ENCODE measurements around the gene PICALM. TPM values are rescaled to one million over a fixed set of nuclear protein-coding genes. Genes with fewer than 3 reads are reported as not detected.
"Not testable (repeated sequence)": the region's sequence is repeated elsewhere in the genome, so short reads cannot be mapped to it uniquely, and the experiment has no call there.

PICALM gene
- total and polyA plus RNA-seq, 5 experiments from 2014 or later = 10.4 to 112 (median 12.0) TPM

DNA sequence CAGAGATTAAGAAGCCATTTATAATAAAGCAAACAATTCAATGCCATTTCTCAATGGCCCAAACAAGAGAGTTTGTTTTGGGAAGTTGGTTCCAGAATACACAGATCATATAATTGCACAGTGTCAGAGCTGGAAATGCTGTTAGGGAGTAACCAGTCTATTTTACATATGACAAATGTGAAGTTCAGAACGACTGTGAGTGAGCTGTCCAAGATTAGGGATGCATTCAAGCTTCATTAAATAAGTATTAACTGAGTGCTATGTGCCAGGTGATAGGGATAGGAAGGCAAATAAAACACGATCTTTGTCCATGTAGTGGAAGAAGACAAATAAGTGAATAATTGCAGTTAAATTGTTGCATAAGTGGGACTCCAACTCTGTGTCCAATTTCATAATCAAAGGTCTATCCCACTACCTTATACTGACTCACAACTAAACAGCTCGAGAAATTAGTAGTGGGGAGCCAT lies 33.1 kb upstream of the PICALM start:
- ATAC-seq = no peak
- no peaks in the 10 kb centered on the region for H3K36me3 Mint-ChIP-seq
- no peaks in the 10 kb centered on the region for H3K9me3 Mint-ChIP-seq
- DNase-seq = no peak
- POLR2A ChIA-PET = no interaction called here
- H3K4me1 Mint-ChIP-seq = no peaks in the 10 kb centered on the region
- H3K27ac Mint-ChIP-seq = no peak overlapping the region
- H3K27me3 Mint-ChIP-seq = peaks cover 0 to 3% (median 0%) of the 10 kb centered on the region in 5 donors
- no peak overlapping the region for H3K4me3 Mint-ChIP-seq

DNA sequence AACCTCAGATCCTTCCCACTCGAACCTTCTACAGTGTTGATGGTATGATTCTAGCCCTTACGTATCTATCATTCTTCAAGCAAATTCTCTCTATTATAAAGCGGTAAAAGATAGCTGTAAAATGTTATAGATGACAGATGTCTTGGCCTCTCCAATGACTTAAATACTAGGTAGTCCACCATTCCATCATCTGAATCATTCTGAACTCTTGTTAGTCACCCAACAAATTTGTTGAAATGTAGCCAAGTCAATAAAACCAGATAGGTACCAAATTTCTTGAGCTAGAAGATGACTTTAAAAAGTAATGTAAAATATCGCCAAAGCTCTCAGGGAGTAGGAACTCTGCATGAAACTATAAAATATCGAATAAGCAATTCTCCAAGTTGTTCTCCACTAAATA lies 32.6 kb upstream of the PICALM start:
- H3K27me3 Mint-ChIP-seq = peaks cover 0 to 3% (median 0%) of the 10 kb centered on the region in 5 donors
- POLR2A ChIA-PET = no interaction called here

DNA sequence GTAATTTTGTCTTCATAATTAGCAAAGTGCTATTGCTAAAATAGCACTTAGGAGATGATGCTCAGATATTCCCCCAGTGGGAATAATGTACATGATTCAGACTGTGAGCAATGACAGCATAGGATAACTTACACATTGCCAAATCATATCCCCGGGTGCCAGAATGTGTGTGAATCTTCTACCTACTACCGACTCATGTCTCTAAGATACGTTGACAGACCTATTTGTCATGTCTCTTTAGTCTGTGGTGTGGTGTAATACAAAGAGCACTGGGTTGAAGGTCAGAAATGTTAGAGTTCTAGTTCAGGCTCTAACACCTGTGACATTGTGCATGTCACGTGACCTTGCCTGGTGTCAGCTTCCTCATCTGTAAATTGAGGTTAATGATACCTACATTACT lies 31.0 kb upstream of the PICALM start:
- H3K9me3 Mint-ChIP-seq = no peaks in the 10 kb centered on the region
- ATAC-seq = no peak
- H3K27ac Mint-ChIP-seq = no peak overlapping the region
- no peak overlapping the region for H3K4me3 Mint-ChIP-seq
- peaks cover 0 to 3% (median 0%) of the 10 kb centered on the region in 5 donors for H3K27me3 Mint-ChIP-seq
- H3K36me3 Mint-ChIP-seq = no peaks in the 10 kb centered on the region
- POLR2A ChIA-PET = no interaction called here
- H3K4me1 Mint-ChIP-seq = no peaks in the 10 kb centered on the region
- no peak for DNase-seq

More for the DNA sequence above, 32.6 kb upstream of the PICALM start:
- DNase-seq (no peak), ATAC-seq (no peak)
- no peaks in the 10 kb centered on the region for H3K36me3 Mint-ChIP-seq
- H3K4me1 Mint-ChIP-seq = no peaks in the 10 kb centered on the region
- H3K4me3 Mint-ChIP-seq = no peak overlapping the region
- no peaks in the 10 kb centered on the region for H3K9me3 Mint-ChIP-seq
- no peak overlapping the region for H3K27ac Mint-ChIP-seq

DNA sequence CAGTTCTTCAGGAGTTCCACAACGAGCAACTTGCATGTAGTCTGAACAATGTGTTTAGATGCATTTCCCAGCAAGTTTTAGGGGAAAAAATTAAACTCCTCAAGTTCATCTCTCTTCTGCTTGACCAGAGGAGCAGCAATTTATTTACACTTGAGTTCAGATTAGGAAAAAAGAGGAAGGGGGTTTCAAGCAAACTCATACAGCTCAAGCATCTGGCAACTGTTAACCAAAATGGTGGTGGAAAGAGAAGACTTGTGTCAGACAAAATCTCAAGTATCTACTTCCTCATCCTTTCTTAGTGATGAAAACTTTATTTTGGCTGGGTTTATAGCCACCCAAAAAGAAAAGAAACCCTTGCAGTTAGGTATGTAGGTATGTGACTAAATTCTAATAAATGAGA lies 29.1 kb upstream of the PICALM start:
- no peaks in the 10 kb centered on the region for H3K4me1 Mint-ChIP-seq

DNA sequence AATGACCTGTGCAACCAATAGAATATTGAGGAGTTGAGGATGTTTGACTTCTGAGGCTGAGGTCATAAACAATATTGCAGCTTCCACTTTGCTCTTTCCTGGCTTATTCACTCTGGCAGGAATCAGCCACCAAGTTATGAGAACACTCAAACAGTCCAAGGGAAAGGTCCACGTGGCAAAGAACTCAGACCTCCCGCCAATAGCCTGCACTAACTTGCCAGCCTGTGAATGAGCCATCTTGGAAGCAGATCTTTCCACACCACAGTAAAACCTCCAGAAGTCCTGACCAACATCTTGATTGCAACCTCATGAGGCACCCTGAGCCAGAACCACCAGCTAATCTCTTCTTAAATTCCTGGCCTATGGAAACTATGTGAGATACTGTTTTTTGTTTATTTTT lies 22.7 kb upstream of the PICALM start:
- ATAC-seq = no peak
- Mint-ChIP-seq H3K27ac (no peak overlapping the region), H3K36me3 (no peaks in the 10 kb centered on the region), H3K9me3 (no peaks in the 10 kb centered on the region), H3K4me1 (no peaks in the 10 kb centered on the region), H3K4me3 (no peak overlapping the region), H3K27me3 (peaks cover 0 to 4% (median 2%) of the 10 kb centered on the region in 5 donors)
- DNase-seq = no peak
- POLR2A ChIA-PET = no interaction called here

More for the DNA sequence above, 29.1 kb upstream of the PICALM start:
- POLR2A ChIA-PET = no interaction called here
- ATAC-seq (no peak), DNase-seq (no peak)
- no peaks in the 10 kb centered on the region for H3K36me3 Mint-ChIP-seq
- peaks cover 0 to 3% (median 0%) of the 10 kb centered on the region in 5 donors for H3K27me3 Mint-ChIP-seq
- no peak overlapping the region for H3K4me3 Mint-ChIP-seq
- H3K27ac Mint-ChIP-seq = no peak overlapping the region
- H3K9me3 Mint-ChIP-seq = no peaks in the 10 kb centered on the region

DNA sequence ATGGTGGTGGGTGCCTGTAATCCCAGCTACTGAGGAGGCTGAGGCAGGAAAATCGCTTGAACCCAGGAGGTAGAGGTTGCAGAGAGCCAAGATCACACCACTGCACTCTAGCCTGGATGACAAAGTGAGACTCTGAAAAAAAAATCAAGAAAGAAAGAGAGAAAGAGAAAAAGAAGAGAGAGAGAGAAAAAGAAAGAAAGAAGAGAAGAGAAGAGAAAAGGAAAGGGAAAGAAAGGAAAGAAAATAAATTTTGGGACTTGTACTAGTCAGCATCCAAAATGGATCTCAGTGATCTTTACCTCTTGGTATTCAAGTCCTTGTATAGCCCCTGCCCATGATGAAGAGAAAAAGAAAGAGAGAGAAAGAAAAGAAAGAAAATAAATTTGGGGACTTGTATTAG lies 22.2 kb upstream of the PICALM start:
- H3K9me3 Mint-ChIP-seq = no peaks in the 10 kb centered on the region
- H3K4me1 Mint-ChIP-seq = no peaks in the 10 kb centered on the region
- no peak overlapping the region for H3K27ac Mint-ChIP-seq
- no peaks in the 10 kb centered on the region for H3K36me3 Mint-ChIP-seq
- no peak for ATAC-seq
- POLR2A ChIA-PET = no interaction called here
- H3K27me3 Mint-ChIP-seq = peaks cover 0 to 4% (median 2%) of the 10 kb centered on the region in 5 donors
- H3K4me3 Mint-ChIP-seq = no peak overlapping the region
- DNase-seq = no peak

DNA sequence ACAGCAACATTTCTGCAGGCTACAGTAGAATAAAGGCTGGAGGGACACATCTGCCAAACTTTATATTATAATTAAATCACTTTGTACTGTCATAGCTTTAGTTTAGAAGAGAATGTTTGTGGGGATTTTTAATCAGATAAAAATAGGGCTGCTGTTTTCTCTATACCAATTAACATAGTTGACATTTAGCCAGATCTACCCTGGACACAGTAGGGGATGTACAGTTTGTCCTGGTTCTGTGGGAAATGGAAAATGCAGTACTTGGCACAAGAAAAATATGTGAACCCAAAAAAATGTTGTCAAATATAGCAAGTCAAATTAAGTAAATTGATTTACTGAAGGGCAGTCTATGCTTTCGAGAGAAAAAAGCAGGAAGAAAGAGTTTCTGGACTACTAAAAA lies 20.8 kb upstream of the PICALM start:
- Mint-ChIP-seq H3K27me3 (peaks cover 0 to 4% (median 2%) of the 10 kb centered on the region in 5 donors), H3K27ac (no peak overlapping the region), H3K36me3 (no peaks in the 10 kb centered on the region)

DNA sequence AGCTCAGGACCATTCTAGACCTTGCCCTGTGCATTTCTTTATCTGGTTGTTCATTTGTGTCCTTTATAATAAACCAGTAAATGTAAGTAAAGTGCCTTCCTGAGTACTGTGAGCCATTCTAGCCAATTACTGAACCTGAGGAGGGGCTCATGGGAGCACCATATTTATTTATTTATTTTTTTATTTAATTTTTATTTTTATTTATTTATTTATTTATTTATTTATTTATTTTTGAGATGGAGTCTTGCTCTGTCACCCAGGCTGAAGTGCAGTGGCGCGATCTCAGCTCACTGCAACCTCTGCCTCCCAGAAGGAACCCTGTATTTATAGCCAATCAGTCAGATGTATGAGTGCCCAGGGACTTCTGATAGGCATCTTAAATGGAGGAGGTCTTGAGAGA lies 18.8 kb upstream of the PICALM start:
- not testable (repeated sequence) for ATAC-seq

More for the DNA sequence above, 20.8 kb upstream of the PICALM start:
- Mint-ChIP-seq H3K4me1 (no peaks in the 10 kb centered on the region), H3K4me3 (no peak overlapping the region), H3K9me3 (no peaks in the 10 kb centered on the region)
- DNase-seq (no peak), ATAC-seq (no peak)
- POLR2A ChIA-PET = no interaction called here

DNA sequence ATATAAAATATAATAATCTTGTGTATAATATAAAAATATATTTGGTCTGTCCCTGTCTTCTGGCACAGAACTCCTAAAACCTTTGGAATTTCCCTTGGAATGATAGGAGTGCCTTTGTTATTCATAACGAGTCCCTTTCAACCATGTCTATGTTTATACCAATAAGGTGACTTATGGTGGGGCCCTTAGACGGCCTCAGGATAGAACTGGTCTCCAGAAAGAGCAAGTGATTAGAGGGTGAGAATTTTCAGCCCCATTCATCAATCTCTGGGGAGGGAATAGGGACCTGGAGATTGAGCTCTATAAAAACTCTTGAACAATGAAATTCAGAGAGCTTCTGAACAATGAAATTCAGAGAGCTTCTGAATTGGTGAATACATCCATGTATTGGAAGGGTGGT lies 18.4 kb upstream of the PICALM start:
- Mint-ChIP-seq H3K4me1 (no peaks in the 10 kb centered on the region), H3K36me3 (no peaks in the 10 kb centered on the region), H3K9me3 (no peaks in the 10 kb centered on the region), H3K4me3 (no peak overlapping the region), H3K27ac (no peak overlapping the region), H3K27me3 (peaks cover 0 to 4% (median 2%) of the 10 kb centered on the region in 5 donors)
- POLR2A ChIA-PET = interaction anchor here (0.8 kb wide), 1 partner anchor 44 kb away, joined by 3 read pairs; no protein-coding TSS in a partner anchor
- DNase-seq (no peak), ATAC-seq (no peak)

More for the DNA sequence above, 18.8 kb upstream of the PICALM start:
- not testable (repeated sequence) for H3K4me3 Mint-ChIP-seq, DNase-seq, H3K36me3 Mint-ChIP-seq, H3K9me3 Mint-ChIP-seq, H3K4me1 Mint-ChIP-seq, H3K27ac Mint-ChIP-seq, H3K27me3 Mint-ChIP-seq
- POLR2A ChIA-PET = interaction anchor here (0.8 kb wide), 1 partner anchor 43 kb away, joined by 3 read pairs; no protein-coding TSS in a partner anchor

DNA sequence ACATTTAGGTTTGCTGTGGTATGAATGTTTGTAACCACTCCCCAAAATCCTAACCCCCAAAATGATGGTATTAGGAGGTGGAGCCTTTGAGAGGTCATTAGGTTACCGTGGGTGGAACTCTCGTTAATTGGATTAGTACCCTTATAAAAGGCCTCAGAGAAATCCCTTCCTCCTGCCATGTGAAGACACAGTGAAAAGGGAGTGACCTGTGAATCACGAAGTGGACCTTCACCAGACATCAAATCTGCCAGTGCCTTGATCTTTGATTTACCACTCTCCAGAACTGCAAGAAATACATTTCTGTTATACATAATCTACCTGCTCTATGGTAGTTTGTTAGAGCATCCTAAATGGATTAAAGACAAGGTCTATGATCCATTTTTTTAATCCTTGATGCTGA lies 12.6 kb upstream of the PICALM start:
- DNase-seq (no peak), ATAC-seq (no peak)
- Mint-ChIP-seq H3K36me3 (no peaks in the 10 kb centered on the region), H3K27me3 (no peaks in the 10 kb centered on the region), H3K4me3 (no peak overlapping the region), H3K4me1 (no peaks in the 10 kb centered on the region), H3K27ac (peak overlapping the region in 1 of 10 donors; percentile 53), H3K9me3 (no peaks in the 10 kb centered on the region)
- POLR2A ChIA-PET = no interaction called here

DNA sequence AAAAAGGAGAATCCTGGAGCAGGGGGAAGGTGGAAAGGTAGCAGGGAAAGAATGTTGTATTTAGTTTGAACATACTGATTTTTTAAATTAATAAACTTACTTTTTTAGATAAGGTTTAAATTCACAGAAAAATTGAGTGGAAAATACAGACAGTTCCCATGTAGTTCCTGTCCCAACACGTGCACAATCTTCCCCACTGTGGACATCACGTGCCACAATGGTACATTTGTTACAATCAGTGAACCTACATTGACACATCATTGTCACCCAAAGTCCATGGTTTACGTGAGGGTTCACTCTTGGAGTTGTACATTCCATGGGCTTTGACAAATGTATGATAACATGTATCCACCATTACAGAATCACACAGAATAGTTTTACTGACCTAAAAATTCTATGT lies 10.5 kb upstream of the PICALM start:
- Mint-ChIP-seq H3K9me3 (no peaks in the 10 kb centered on the region), H3K36me3 (no peaks in the 10 kb centered on the region), H3K27me3 (peaks cover 0 to 1% (median 0%) of the 10 kb centered on the region in 5 donors), H3K4me1 (no peaks in the 10 kb centered on the region), H3K27ac (peak overlapping the region in 1 of 10 donors; percentile 10), H3K4me3 (no peak overlapping the region)
- POLR2A ChIA-PET = interaction anchor here (2.7 kb wide), 1 partner anchor 10 kb away, joined by 8 read pairs; the partner anchor contains the start of gene PICALM
- ATAC-seq = no peak
- no peak for DNase-seq

DNA sequence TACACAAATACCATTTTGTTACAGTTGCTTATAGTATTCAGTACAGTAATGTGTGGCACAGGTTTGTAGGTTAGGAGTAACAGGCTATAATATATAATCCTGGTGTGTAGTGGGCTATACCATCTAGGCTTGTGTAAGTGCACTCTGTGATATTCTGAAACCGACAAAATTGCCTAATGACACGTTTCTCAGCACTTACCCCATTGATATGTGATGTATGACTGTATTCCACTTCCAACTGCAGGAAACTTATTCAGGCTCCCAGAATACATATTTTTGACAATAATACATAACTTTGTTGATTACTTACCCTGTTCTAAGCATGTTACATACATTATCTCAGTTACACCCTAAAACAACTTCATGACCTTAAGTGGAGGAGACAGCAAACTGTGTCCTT lies 5.1 kb upstream of the PICALM start:
- POLR2A ChIA-PET = no interaction called here
- H3K27me3 Mint-ChIP-seq = peaks cover 0 to 1% (median 0%) of the 10 kb centered on the region in 5 donors
- DNase-seq (no peak), ATAC-seq (no peak)
- H3K36me3 Mint-ChIP-seq = no peaks in the 10 kb centered on the region
- H3K4me3 Mint-ChIP-seq = no peak overlapping the region
- H3K4me1 Mint-ChIP-seq = peaks cover 0 to 13% (median 6%) of the 10 kb centered on the region in 4 donors
- no peaks in the 10 kb centered on the region for H3K9me3 Mint-ChIP-seq
- H3K27ac Mint-ChIP-seq = no peak overlapping the region

DNA sequence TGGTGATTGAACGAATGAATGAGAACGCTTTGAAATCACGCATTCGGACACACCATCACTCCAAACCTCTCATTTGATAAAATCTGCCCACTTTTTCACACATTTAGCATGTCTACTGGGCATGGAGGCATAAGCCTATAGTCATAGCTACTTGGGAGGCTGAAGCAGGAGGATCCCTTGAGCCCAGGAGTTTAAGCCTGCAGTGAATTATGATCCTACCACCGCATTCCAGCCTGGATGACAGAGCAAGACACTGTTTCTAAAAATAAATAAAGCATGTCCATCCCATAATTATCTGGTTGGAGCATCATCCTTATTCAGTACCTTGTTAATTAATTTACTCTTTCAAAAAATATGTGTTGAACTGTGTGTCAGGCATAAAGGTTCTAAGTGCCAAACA lies 3.3 kb upstream of the PICALM start:
- ATAC-seq (no peak), DNase-seq (no peak)
- Mint-ChIP-seq H3K4me1 (peaks cover 6 to 14% (median 11%) of the 10 kb centered on the region in 4 donors), H3K36me3 (no peaks in the 10 kb centered on the region), H3K9me3 (no peaks in the 10 kb centered on the region), H3K27me3 (peaks cover 0 to 1% (median 0%) of the 10 kb centered on the region in 5 donors), H3K4me3 (no peak overlapping the region), H3K27ac (no peak overlapping the region)
- POLR2A ChIA-PET = no interaction called here
